GM23338 (cell line): Measurements from ENCODE around the gene LRBA. TPM values are rescaled to one million over a fixed set of nuclear protein-coding genes. Genes with fewer than 3 reads are reported as not detected.

Experiments used
- ATAC-seq: fragments of 200-7000 bp; cut with Tn5 transposase; 3 replicates; pipeline ENCODE4 v1.9.1; 2020
- DNase-seq: peaks from one replicate; pipeline ENCODE4 v3.0.0-alpha.2; 2015; ENCODE audit warnings: low spot score
- H2AFZ ChIP-seq: fragments of 200-600 bp; sonication (generic); 2 replicates; pipeline ENCODE4 v1.8.0; 2016; ENCODE audit warnings: antibody characterized with exemption, mild to moderate bottlenecking, moderate library complexity
- H3F3A ChIP-seq: fragments of 200-600 bp; sonication (generic); replicated peaks from 2 replicates; pipeline ENCODE4 v1.8.0; 2017; ENCODE audit warnings: antibody characterized with exemption, mixed run types, low read depth
- H3K27ac ChIP-seq: fragments of 200-600 bp; sonication (generic); 2 replicates; pipeline ENCODE4 v1.6.1; 2016; ENCODE audit warnings: low read depth
- H3K27me3 ChIP-seq: fragments of 200-600 bp; sonication (generic); 2 replicates; pipeline ENCODE4 v1.8.0; 2016; ENCODE audit warnings: mild to moderate bottlenecking, mixed run types, moderate library complexity; ENCODE audit not compliant: insufficient read depth
- H3K36me3 ChIP-seq: fragments of 200-600 bp; sonication (generic); 2 replicates; pipeline ENCODE4 v1.8.0; 2016; ENCODE audit warnings: mild to moderate bottlenecking; ENCODE audit not compliant: insufficient read depth
- H3K4me1 ChIP-seq: fragments of 200-600 bp; sonication (generic); 2 replicates; pipeline ENCODE4 v1.8.0; 2016; ENCODE audit warnings: mild to moderate bottlenecking, moderate library complexity; ENCODE audit not compliant: insufficient read depth
- H3K4me2 ChIP-seq: fragments of 200-600 bp; sonication (generic); 2 replicates; pipeline ENCODE4 v1.7.1; 2017; ENCODE audit warnings: mixed run types
- H3K4me3 ChIP-seq: fragments of 200-600 bp; sonication (generic); 2 replicates; pipeline ENCODE4 v1.6.1; 2016; ENCODE audit warnings: mixed run types
- H3K79me2 ChIP-seq: fragments of 200-600 bp; sonication (generic); replicated peaks from 2 replicates; pipeline ENCODE4 v1.8.0; 2017; ENCODE audit warnings: mild to moderate bottlenecking; ENCODE audit not compliant: insufficient read depth
- H3K9me2 ChIP-seq: fragments of 200-600 bp; sonication (generic); 2 replicates; pipeline ENCODE4 v1.8.0; 2017; ENCODE audit not compliant: insufficient read depth
- H4K20me1 ChIP-seq: fragments of 200-600 bp; sonication (generic); replicated peaks from 2 replicates; pipeline ENCODE4 v1.8.0; 2017; ENCODE audit warnings: mild to moderate bottlenecking; ENCODE audit not compliant: insufficient read depth
- H3K27ac Mint-ChIP-seq: 2 replicates; pipeline ENCODE4 v1.8.0; 2020; ENCODE audit warnings: inconsistent platforms, mild to moderate bottlenecking, moderate library complexity, mixed read lengths
- H3K27me3 Mint-ChIP-seq: 3 replicates; pipeline ENCODE4 v1.8.0; 2022; ENCODE audit warnings: low read depth, mild to moderate bottlenecking, moderate library complexity, mixed read lengths, inconsistent platforms; ENCODE audit not compliant: insufficient read depth, poor library complexity
- H3K36me3 Mint-ChIP-seq: 3 replicates; pipeline ENCODE4 v1.8.0; 2021; ENCODE audit warnings: low read depth, mild to moderate bottlenecking, inconsistent platforms, moderate library complexity, mixed read lengths
- H3K4me1 Mint-ChIP-seq: 3 replicates; pipeline ENCODE4 v1.8.0; 2020; ENCODE audit warnings: mild to moderate bottlenecking, inconsistent platforms, mixed read lengths
- H3K4me3 Mint-ChIP-seq: 3 replicates; pipeline ENCODE4 v1.8.0; 2021; ENCODE audit warnings: moderate library complexity, mild to moderate bottlenecking, inconsistent platforms, mixed read lengths
- H3K9me3 Mint-ChIP-seq: 3 replicates; pipeline ENCODE4 v1.8.0; 2020; ENCODE audit warnings: moderate library complexity, mild to moderate bottlenecking, inconsistent platforms, mixed read lengths
- CTCF ChIP-seq, 2 experiments: fragments of 200-600 bp in 1 of 2; sonication (generic) in 1 of 2; conservative IDR thresholded peaks; 2 replicates each; pipeline versions ENCODE4 v1.5.1 to v1.6.1; 2016 to 2017; ENCODE audit warnings: antibody characterized with exemption in 2 of 2, low read depth in 2 of 2, mild to moderate bottlenecking in 2 of 2, moderate library complexity in 1 of 2
- EZH2phosphoT487 ChIP-seq: fragments of 200-600 bp; sonication (generic); IDR thresholded peaks from one replicate; pipeline ENCODE4 v1.8.1; 2018; ENCODE audit warnings: antibody characterized with exemption; ENCODE audit not compliant: unreplicated experiment
- JUNB ChIP-seq: IDR thresholded peaks from one replicate; pipeline ENCODE4 v1.6.1; 2016; ENCODE audit warnings: antibody characterized with exemption; ENCODE audit not compliant: unreplicated experiment
- NANOG ChIP-seq: IDR thresholded peaks from 2 replicates; pipeline ENCODE4 v1.6.1; 2016; ENCODE audit warnings: antibody characterized with exemption, borderline replicate concordance
- POLR2AphosphoS5 ChIP-seq: IDR thresholded peaks from 2 replicates; pipeline ENCODE4 v1.6.1; 2016; ENCODE audit warnings: antibody characterized with exemption, low read depth
- STAT1 ChIP-seq: IDR thresholded peaks from one replicate; pipeline ENCODE4 v1.6.1; 2016; ENCODE audit warnings: antibody characterized with exemption; ENCODE audit not compliant: unreplicated experiment
- ZNF462 ChIP-seq: fragments of 250-450 bp; sonication (Bioruptor Pico); IDR thresholded peaks from 2 replicates; pipeline ENCODE4 v1.5.0; 2020; ENCODE audit warnings: mild to moderate bottlenecking, moderate library complexity
- polyA plus RNA-seq: library from polyadenylated mRNA; unstranded; fragments of >200 nt; fragmentation: Nextera tagmentation; extraction: Ambion mirVana; gene quantifications from 2 replicates; pipeline ENCODE4 v1.2.1, GENCODE V29; 2016
- total RNA-seq: library from RNA; depleted of rRNA; stranded (reverse); fragments of >200 nt; shearing (Covaris generic); gene quantifications from 2 replicates; pipeline ENCODE4 v1.2.3, GENCODE V29; 2014

Gene LRBA
- total and polyA plus RNA-seq, 2 experiments from 2014 or later = 23.3 to 126 TPM

- H3K79me2 ChIP-seq = peaks cover 83% of the 10 kb centered on the region
- no peak for ATAC-seq
- peaks cover 9% of the 10 kb centered on the region for H3K4me1 Mint-ChIP-seq
Measured at GRCh38 chr4:150952167-150952845, 62.8 kb downstream of the LRBA start.

GRCh38 chr4:150950657-150951288, 64.3 kb downstream of the LRBA start:
- H3K27me3 Mint-ChIP-seq = peaks cover 1% of the 10 kb centered on the region
- Histone ChIP-seq H3K9me2 (no peaks in the 10 kb centered on the region), H4K20me1 (peaks cover 16% of the 10 kb centered on the region; the same call in 1 of the 2 replicates), H3K79me2 (peaks cover 83% of the 10 kb centered on the region), H3K27ac (no peak overlapping the region), H3F3A (no peaks in the 10 kb centered on the region), H2AFZ (no peak overlapping the region), H3K27me3 (no peaks in the 10 kb centered on the region), H3K4me2 (no peak overlapping the region), H3K4me3 (no peak overlapping the region), H3K36me3 (no peaks in the 10 kb centered on the region), H3K4me1 (peaks cover 12% of the 10 kb centered on the region; the same call in 1 of the 2 replicates)
- no peak for ATAC-seq
- H3K4me1 Mint-ChIP-seq = peaks cover 9% of the 10 kb centered on the region
- no peak overlapping the region for H3K4me3 Mint-ChIP-seq
- H3K9me3 Mint-ChIP-seq = peaks cover 19% of the 10 kb centered on the region
- DNase-seq = no peak
- H3K36me3 Mint-ChIP-seq = peaks cover 25% of the 10 kb centered on the region
- no peak overlapping the region for H3K27ac Mint-ChIP-seq
- TF ChIP-seq POLR2AphosphoS5 = no peak
- no peak for TF ChIP-seq ZNF462 (CRISPR knock-in tag)

More at GRCh38 chr4:150952167-150952845, 62.8 kb downstream of the LRBA start:
- Mint-ChIP-seq H3K9me3 (peaks cover 35% of the 10 kb centered on the region), H3K27ac (no peak overlapping the region), H3K27me3 (peaks cover 2% of the 10 kb centered on the region), H3K4me3 (no peak overlapping the region), H3K36me3 (peaks cover 40% of the 10 kb centered on the region)
- TF ChIP-seq NANOG (no peak), JUNB (no peak), EZH2phosphoT487 (no peak), CTCF (conservative IDR thresholded peaks at IDR 0.05; ENCODE audit: low read depth in 2 of 2) (no peak), STAT1 (no peak)
- H3K27ac ChIP-seq = no peak overlapping the region
- 0 out of 2 replicates have a peak, but pooled peaks cover 9% of the 10 kb centered on the region for H3K36me3 ChIP-seq
- H3F3A ChIP-seq = no peaks in the 10 kb centered on the region
- H3K4me1 ChIP-seq = peaks cover 9% of the 10 kb centered on the region; the same call in 1 of the 2 replicates
- no peaks in the 10 kb centered on the region for H3K9me2 ChIP-seq
- H4K20me1 ChIP-seq = peaks cover 11% of the 10 kb centered on the region; the same call in 1 of the 2 replicates
- H3K4me2 ChIP-seq = no peak overlapping the region
- no peak for DNase-seq
- no peak overlapping the region for H3K4me3 ChIP-seq
- H3K27me3 ChIP-seq = no peaks in the 10 kb centered on the region
- no peak overlapping the region for H2AFZ ChIP-seq
